Activated T-cell treated with anti-CD3 and anti-CD28 coated beads for 4 hours (primary cell): ENCODE measurements around the gene R3HDM2.
A peak's percentile ranks its signal among the peaks of the same experiment; 100 is the strongest.

Experiments used
- DNase-seq: peaks from one replicate; pipeline ENCODE4 v3.0.0-alpha.2; 2020

The R3HDM2 gene

GRCh38 chr12:57261428-57261865 lies 169.4 kb downstream of the R3HDM2 start:
- no peak for DNase-seq

- DNase-seq: no peak
Observed at GRCh38 chr12:57260366-57260765, 170.5 kb downstream of the R3HDM2 start.

GRCh38 chr12:57258977-57259970 lies 171.6 kb downstream of the R3HDM2 start:
- no peak for DNase-seq

GRCh38 chr12:57255916-57256315 lies 174.9 kb downstream of the R3HDM2 start:
- no peak for DNase-seq

- no peak for DNase-seq
Observed at GRCh38 chr12:57254506-57255280, 176.2 kb downstream of the R3HDM2 start.

GRCh38 chr12:57250956-57251355 lies 179.9 kb downstream of the R3HDM2 start, which contains the start of gene STAC3:
TSS of gene STAC3 (minus strand) at chr12:57251187. CDS start at chr12:57249636, 1,551 bp downstream.
- DNase-seq: no peak

- no peak for DNase-seq
Observed at GRCh38 chr12:57250541-57250940, 180.3 kb downstream of the R3HDM2 start.

- DNase-seq: no peak
Observed at GRCh38 chr12:57248934-57249742, 181.7 kb downstream of the R3HDM2 start.

GRCh38 chr12:57247041-57247440 lies 183.8 kb downstream of the R3HDM2 start:
- DNase-seq: no peak

- DNase-seq: no peak
Observed at GRCh38 chr12:57244312-57244696, 186.5 kb downstream of the R3HDM2 start.

- DNase-seq: peak; percentile 77
Observed at GRCh38 chr12:57243521-57244311, 187.1 kb downstream of the R3HDM2 start.

GRCh38 chr12:57242691-57243454 lies 188.0 kb downstream of the R3HDM2 start:
- DNase-seq: peak; percentile 62

- no peak for DNase-seq
Observed at GRCh38 chr12:57242329-57242690, 188.5 kb downstream of the R3HDM2 start.

GRCh38 chr12:57241402-57242310 lies 189.2 kb downstream of the R3HDM2 start:
- no peak for DNase-seq

GRCh38 chr12:57240926-57241401 lies 189.9 kb downstream of the R3HDM2 start:
- no peak for DNase-seq

GRCh38 chr12:57240066-57240921 lies 190.5 kb downstream of the R3HDM2 start:
- peak; percentile 80 for DNase-seq

GRCh38 chr12:57239587-57240065 lies 191.2 kb downstream of the R3HDM2 start:
- no peak for DNase-seq

- DNase-seq: peak; percentile 83
Observed at GRCh38 chr12:57238854-57239554, 191.8 kb downstream of the R3HDM2 start.
